NCI-H146 (cell line): ENCODE measurements around the gene CIB1.
A peak's percentile ranks its signal among the peaks of the same experiment; 100 is the strongest.

Source experiments
- DNase-seq: peaks from one replicate; lab custom pipeline; 2025; lab: John Stamatoyannopoulos, UW

The CIB1 gene

DNA sequence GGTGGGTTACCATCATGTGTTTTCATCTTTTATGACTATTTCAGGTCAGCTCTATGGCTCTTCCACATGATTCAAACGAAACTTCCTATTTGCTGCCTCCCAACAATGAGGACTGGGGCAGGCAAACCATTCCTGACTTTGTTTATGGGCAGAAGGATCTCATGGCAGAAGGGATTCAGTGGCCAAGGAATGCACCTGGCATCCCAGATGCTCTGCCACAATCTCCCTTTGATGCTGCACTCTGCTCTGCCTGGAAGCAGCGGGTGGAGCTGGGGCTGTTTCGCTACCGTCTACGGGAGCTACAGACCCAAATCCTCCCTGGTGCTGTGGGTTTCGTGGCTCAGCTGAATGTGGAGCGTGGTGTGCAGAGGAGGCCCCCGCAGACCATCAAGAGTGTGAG, 7.1 kb upstream of the CIB1 start:
- no peak for DNase-seq

DNA sequence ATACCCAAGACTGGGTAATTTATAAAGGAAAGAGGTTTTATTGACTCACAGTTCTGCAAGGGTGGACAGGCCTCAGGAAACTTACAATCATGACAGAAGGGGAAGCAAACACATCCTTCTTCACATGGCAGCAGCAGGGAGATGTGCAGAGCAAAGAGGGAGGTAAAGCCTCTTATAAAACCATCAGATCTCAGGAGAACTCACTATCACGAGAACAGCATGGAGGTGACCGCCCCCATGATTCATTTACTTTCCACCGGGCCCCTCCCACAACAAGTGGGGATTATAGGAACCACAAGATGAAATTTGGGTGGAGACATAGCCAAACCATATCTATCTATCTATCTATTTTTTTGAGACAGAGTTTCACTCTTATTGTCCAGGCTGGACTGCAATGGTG, 5.6 kb upstream of the CIB1 start:
- no peak for DNase-seq

DNA sequence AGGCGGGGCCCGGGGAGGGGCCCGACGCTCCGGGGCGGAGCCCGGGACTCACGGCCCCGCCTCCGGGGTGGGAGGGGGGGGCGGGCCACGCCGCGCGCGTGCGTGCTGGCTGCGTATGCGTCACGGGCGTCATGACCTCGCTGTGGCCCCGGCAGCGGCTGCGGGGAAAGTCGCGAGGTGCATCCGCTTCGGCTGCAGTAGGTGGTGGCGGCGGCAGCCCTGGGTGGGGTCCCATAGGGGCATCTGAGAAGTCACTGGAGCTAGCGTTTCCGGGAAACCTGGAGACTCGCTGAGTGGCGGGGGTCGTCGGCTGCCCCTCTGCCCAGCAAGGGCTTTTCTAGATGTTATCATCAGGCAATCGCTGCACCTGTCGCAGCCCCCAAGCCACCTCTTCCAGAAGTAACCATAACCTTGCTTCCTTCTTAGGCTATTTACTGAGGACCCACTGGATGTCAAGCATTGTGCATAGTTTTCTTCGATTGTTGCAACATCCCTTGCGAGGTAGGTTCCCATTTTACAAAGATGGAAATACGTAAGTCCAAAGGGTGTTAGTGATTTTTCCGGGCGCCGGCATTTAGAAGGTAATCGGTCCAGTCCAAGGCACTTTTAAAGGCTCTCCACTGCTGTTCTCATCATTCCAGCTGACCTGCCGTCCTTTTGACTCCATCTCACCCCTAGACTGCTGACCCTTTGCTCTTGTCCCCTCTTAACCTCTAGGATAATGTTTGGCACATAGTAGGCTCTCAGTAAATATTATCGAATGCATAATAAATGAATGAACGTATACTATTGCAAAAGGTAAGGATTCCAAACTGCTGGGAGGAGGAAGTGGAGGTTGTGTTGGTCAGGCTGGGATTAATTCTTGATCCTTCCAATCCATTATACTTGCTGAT, 601 bp upstream of the CIB1 start, which contains the start of gene GDPGP1:
GDPGP1 (plus strand) TSS at position 114 of the 893 bp plus-strand sequence. CDS start 6,700 bp downstream, outside the sequence.
- no peak for DNase-seq

DNA sequence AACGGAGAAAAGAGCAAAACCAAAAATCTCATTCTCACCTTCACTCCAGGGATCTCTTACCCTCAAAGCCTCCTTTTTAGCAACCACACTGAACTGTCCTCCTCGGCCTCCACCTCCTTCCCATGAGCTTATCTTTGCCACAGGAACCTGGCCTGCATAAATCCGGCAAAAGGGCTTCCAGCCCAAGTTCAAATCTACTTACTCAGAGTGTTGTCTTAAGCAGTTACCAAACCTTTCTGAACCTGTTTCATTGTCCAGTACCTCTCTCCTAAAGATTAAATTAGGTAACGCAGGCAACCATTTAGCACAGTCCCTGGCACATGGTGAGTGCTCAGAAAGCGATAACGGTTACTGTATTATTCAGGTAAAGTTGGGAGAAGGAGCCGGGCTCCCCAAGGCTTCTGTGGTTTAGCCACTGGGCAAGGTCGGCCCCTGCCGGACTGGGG, 777 bp downstream of the CIB1 start:
- DNase-seq, result no peak

DNA sequence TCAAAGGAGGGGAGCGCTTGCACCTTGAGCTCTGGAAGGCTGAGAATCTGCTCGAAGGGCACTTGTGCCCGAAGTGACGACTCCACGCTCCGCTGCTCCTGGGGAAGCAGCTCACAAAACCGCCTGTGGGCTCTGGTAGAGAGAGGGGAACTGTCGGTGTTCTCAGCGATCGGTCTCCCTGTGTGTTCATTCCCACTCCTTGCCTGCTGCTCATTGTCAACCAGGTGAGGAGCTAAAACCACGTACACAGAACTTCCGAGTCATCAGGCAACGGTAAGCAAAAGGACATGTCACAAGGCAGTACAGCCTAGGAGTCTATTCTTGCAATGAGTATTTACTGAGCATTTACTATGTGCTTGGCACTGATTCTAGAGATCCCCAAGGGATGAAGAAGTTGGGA, 1.5 kb downstream of the CIB1 start:
- no peak for DNase-seq

DNA sequence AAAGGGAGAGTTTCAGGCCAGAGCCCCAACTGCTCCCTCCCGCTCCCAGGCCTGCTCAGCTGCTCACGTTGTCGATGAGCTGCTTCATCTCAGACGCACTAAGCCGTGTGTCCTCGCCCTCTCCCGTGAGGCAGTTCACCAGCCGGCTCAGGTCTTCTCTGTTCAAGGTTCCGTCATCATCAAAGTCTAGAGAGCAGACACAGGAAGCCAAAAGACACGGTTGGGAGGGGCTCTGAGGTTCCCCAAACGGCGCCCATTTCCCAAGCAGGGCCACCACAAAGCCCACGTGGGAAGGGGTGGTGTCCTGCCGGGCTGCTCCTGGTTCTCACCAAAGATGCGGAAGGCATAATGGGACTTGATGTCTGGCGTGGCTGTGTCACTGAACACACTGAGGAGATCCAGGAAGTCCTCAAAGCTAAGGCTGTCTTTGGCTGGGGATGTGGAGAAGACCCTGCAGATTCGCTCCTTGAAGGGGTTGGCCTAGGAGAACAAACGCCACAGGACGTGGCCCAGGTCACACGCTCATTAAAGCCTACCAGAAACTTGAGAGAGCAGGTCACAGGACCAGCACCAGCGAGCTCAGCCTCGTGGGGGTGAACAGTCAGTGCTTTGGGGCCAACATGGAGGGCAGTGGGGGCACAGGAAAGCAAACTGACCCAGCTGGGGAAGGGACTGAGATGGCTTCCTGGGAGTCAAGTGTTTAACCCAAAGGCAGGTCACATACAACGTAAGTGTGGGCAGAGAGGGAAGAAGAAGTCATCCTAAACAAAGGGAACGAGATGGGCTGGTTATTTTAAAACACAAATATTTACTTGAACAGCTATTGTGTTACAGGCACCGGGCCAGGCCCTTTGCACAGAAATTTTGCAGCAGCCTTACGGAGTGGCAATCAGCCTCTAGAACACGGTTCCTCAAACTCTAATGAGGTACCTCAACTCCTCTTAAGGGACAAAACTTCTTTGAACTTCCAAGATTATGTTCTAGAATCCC, 2.4 kb downstream of the CIB1 start:
- no peak for DNase-seq

DNA sequence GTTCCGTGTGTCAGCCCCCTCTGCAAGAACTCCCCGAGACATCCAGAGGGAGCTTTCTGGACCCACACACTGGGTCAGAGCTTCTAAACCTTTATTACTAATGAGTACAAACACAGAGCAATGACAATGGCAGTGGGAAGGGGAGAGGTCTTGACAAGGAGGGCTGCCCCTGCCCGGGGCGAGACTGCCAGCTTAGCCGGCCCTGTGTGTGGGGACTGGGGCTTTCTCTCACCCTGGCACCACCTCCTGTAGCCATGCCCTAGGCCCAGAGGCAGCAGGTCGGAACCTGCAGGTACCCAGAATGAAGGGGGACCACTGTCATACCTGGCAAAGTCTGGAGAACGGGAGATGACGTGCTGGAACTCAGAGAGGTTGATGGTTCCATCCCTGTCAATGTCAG, 3.1 kb downstream of the CIB1 start:
- DNase-seq, result no peak

DNA sequence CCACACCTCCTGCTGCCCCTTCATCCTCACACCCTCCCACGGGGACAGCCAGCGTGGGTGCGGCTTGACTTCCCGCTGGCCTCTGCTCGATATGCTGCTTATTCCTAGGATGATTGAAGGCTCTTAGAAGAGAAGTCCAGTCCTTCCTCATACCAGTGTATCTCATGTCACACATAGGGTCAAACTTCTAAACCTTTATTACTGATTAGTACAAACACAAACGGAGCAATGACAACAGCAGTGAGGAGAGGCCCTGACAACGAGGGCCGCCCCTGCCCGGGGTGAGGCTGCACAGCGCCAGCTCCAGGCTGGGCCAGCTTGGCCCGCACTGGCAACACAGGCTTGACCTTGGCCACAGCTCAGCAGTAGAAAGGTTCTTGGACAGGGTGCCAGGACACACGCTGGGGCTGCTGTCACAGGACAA, 3.7 kb downstream of the CIB1 start:
- DNase-seq, result no peak

DNA sequence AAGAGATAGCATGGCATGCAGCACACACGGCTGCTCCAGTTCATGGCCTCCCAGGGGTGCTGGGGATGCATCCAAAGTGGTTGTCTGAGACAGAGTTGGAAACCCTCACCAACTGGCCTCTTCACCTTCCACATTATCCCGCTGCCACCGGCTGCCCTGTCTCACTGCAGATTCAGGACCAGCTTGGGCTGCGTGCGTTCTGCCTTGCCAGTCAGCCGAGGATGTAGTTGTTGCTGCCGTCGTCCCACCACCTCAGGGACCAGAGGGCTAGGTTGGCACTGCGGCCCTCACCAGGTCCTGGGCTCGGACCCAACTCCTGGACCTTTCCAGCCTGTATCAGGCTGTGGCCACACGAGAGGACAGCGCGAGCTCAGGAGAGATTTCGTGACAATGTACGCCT, 4.8 kb downstream of the CIB1 start:
- no peak for DNase-seq

DNA sequence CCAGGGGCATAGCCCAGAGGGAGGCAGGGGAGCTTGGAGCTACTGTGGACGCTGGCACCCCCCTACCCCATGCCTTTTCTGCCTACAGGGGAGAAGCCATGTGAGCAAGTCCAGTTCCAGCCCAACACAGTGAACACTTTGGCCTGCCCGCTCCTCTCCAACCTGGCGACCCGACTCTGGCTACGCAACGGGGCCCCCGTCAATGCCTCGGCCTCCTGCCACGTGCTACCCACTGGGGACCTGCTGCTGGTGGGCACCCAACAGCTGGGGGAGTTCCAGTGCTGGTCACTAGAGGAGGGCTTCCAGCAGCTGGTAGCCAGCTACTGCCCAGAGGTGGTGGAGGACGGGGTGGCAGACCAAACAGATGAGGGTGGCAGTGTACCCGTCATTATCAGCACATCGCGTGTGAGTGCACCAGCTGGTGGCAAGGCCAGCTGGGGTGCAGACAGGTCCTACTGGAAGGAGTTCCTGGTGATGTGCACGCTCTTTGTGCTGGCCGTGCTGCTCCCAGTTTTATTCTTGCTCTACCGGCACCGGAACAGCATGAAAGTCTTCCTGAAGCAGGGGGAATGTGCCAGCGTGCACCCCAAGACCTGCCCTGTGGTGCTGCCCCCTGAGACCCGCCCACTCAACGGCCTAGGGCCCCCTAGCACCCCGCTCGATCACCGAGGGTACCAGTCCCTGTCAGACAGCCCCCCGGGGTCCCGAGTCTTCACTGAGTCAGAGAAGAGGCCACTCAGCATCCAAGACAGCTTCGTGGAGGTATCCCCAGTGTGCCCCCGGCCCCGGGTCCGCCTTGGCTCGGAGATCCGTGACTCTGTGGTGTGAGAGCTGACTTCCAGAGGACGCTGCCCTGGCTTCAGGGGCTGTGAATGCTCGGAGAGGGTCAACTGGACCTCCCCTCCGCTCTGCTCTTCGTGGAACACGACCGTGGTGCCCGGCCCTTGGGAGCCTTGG, 5.6 kb downstream of the CIB1 start:
- no peak for DNase-seq

DNA sequence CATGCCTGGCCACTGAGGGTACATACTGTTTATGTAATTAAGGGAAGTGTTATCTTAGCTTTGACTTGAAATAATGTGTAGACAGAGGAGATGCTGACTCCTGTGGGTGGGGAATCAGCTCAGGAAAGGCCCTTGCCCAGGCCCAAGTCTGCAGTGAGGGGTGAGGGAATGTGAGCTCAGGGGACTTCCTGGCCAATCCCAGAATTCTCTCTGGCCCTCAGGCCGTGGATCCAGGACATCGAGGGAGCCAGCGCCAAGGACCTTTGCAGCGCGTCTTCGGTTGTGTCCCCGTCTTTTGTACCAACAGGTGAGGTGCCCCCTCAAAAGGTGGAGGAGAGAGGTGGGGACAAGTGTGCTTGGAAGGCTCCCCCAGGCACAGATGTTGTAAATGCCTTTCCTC, 6.4 kb downstream of the CIB1 start:
- no peak for DNase-seq

DNA sequence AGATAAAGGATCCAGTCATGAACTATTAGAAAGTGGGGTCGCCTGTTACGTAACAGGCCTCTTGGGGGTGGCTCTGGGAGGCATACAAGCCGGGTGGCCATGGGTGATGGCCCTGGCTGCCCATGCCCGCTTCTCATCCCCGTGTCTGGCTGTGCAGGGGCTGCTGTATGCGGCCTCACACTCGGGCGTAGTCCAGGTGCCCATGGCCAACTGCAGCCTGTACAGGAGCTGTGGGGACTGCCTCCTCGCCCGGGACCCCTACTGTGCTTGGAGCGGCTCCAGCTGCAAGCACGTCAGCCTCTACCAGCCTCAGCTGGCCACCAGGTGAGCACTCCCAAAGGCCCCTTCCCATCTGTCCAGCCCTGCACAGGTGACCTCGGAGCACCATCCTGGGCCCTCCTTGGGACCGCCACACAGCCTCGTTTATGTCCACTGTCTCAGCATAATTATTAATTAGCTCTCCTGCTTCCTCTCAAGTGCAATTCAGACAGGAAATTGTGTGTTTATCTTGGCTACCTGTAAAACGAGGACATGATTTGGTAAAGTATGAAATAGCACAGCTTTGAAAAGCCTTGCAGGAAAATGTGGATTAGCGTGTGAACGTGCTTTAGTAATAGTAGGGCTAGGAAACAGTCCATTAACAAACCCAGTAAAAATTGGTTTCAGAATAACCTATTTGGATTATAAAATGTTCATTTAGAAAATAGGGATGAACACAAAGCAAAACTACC, 8.1 kb downstream of the CIB1 start:
- peak; percentile 87 for DNase-seq

DNA sequence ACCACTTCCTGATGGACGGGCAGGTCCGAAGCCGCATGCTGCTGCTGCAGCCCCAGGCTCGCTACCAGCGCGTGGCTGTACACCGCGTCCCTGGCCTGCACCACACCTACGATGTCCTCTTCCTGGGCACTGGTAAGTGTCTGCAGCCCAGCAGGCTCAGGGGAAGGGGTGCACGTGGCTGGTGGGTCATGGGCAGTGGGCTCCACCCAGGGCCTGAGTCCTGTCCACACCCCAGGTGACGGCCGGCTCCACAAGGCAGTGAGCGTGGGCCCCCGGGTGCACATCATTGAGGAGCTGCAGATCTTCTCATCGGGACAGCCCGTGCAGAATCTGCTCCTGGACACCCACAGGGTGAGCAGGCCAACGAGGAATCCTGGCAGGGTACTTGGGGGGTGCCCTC, 8.7 kb downstream of the CIB1 start:
- no peak for DNase-seq

DNA sequence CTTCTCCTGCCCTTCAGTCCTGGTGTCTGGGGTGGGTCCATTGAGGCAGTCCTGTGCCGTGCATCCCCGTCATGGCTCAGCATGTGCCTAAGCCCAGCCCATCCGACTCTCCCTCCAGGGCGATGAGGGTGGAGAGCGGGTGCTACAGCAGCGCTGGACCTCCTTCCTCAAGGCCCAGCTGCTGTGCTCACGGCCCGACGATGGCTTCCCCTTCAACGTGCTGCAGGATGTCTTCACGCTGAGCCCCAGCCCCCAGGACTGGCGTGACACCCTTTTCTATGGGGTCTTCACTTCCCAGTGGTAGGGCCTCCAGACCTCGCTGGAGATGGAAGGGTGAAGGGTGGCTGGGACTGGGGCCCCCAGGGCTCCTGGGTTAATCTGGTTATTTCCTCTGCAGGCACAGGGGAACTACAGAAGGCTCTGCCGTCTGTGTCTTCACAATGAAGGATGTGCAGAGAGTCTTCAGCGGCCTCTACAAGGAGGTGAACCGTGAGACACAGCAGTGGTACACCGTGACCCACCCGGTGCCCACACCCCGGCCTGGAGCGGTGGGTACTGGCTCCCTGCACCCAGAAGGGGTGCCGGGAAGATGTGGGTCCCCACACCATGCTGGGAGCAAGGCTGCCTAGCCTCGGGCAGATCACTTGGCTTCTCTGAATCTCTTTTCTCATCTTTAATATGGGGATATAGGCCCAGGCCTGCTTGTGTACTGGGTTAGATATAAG, 10.1 kb downstream of the CIB1 start:
- DNase-seq, result no peak

DNA sequence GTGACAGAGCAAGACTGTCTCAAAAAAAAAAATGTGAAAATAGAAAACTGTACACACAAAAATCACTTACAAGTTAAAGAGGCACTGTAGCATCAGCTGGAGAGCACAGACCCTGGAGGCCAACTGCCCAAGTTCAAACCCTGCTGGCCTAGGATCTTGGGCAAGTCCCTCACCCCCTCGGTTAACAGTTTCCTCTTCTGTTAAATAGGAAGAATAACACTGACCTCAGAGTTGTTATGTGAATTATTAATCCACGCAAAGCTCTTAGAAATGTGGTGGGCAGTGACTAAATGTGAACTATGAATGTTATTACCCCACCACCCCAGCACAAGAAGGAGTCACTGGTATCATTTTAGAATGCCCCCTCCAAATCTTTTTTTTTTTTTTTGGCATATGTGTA, 11.2 kb downstream of the CIB1 start:
- DNase-seq, result no peak

DNA sequence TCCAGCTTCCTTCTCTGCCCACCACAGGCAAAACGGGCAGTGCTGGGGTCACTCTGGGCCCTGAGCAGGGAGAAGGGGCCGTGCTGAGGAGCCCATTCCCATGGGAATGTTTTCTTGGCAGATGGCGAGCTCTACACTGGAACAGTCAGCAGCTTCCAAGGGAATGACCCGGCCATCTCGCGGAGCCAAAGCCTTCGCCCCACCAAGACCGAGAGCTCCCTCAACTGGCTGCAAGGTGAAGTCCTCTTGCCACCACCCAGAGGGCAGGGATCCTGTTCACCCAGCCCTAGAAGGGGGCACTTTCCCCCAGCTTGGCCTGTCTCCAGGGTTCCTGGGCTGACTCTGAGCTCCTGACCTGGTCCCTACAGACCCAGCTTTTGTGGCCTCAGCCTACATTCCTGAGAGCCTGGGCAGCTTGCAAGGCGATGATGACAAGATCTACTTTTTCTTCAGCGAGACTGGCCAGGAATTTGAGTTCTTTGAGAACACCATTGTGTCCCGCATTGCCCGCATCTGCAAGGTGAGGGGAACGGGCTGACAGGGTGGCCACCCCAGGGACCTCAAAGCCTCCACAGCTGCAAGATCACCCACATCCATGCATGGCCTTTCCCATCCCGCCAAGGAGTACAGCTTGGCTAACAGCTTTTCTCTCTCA, 12.4 kb downstream of the CIB1 start:
- peak; percentile 67 for DNase-seq

DNA sequence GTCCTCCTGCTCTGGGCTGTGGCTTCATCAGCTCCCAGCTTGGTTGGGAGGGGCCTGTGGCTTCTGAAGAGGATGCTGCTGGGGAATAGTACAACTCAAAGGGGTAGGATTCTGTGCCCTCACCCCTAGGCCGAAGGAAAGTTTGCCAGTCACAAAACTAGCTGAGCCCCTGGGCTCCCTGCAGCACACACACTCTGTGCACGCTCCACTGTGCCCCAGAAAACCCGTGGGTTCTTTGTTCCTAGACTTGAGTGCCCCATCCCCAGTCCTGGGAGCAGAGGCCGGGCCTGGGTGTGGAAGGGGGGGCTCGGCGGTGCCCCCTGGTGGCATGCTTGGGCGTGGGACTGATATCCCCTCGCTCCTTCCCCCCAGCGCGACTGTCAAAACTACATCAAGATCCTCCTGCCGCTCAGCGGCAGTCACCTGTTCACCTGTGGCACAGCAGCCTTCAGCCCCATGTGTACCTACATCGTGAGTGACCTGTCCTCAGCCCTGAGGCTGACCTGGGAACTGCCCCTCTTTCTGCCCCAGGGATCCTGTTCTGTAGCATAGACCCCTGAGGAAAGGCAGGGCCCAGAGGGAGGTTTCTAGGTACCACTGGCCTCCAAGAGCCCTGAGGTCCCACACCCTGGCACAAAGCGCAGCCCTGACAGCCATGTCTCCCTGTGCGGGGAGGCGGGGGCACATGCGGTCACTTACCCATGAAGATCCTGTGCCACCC, 14.2 kb downstream of the CIB1 start:
- DNase-seq, result no peak

DNA sequence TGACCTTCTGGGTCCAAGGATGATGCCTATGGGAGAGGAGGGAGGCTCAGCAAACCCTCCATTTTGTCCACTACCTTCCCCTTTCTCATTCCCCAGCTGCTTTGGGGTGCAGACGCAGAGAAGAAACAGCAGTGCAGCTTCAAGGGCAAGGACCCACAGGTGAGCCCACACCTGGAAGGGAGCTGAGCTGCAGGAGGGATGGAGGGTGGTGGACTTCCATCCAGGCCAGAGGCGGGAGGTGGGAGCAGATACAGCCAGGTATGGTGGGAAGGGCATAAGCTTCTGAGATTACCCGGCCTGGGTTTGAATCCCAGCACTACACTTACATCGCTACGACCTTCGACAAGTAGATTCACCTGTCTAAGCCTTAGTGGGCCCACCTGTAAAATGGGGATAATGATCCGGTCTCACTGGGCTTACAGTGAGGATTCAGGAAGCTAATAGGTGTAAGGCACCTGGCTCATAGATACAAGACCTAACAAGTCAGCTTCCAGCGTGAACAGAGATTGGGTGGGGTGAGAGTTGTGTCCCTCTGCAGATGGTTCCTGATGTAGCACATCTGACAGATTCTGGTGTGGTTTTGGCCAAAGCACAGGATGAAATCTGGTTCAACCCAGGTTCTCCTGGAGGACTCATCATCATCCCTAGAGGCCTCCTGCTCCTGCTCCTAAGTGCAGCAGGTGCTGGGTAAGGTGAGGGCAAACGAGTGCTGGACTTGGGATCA, 15.9 kb downstream of the CIB1 start:
- DNase-seq, result no peak
